Esophagus squamous epithelium (tissue), 5 donors: ENCODE data around the gene FTCD. TPM values are rescaled to one million over a fixed set of nuclear protein-coding genes. Genes with fewer than 3 reads are reported as not detected.
"Not testable (repeated sequence)": the region's sequence is repeated elsewhere in the genome, so short reads cannot be mapped to it uniquely, and the experiment has no call there.

Experiments used
- DNase-seq: peaks from one replicate; lab custom pipeline; 2025; lab: John Stamatoyannopoulos, UW
- H3K27ac ChIP-seq, 4 donors: fragments of 200-600 bp; sonication (generic); one replicate each; pipeline ENCODE4 v1.5.1; 2016 to 2019; ENCODE audit warnings: mild to moderate bottlenecking in 1 of 4
- H3K27me3 ChIP-seq, 4 donors: fragments of 200-600 bp; sonication (generic); 1 replicate in 3 of 4; 2 replicates in 1 of 4; pipeline versions ENCODE4 v1.5.1 to v1.6.0; 2017 to 2021; ENCODE audit warnings: antibody characterized with exemption in 1 of 4
- H3K36me3 ChIP-seq, 3 donors: fragments of 200-600 bp; sonication (generic); one replicate each; pipeline ENCODE4 v1.5.1; 2016 to 2019
- H3K4me1 ChIP-seq, 3 donors: fragments of 200-600 bp; sonication (generic); one replicate each; pipeline ENCODE4 v1.5.1; 2017 to 2019
- H3K4me3 ChIP-seq, 4 donors: fragments of 200-600 bp; sonication (generic); 1 replicate in 3 of 4; 2 replicates in 1 of 4; pipeline ENCODE4 v1.5.1; 2016 to 2019; ENCODE audit warnings: mild to moderate bottlenecking in 2 of 4, moderate library complexity in 1 of 4
- H3K9me3 ChIP-seq, 3 donors: fragments of 200-600 bp; sonication (generic); one replicate each; pipeline ENCODE4 v1.5.1; 2016 to 2019
- POLR2A ChIP-seq, 4 donors: fragments of 450-650 bp; IDR thresholded peaks; one replicate each; pipeline ENCODE4 v1.6.1; 2017; ENCODE audit warnings: antibody characterized with exemption in 4 of 4, mild to moderate bottlenecking in 4 of 4, moderate library complexity in 3 of 4
- WGBS, 2 donors: methylation state at CpG; one replicate each; pipeline ENCODE4 v1.1.5; 2018; 5-methylcytosine and 5-hydroxymethylcytosine counted together
- intact Hi-C: fragments of 100-400 bp; cut with DNase I; formaldehyde crosslinking; loops from one replicate; pipeline ENCODE4 v1.15.0; 2022
- total RNA-seq, 4 donors: library from RNA; depleted of rRNA; stranded (reverse); fragments of >200 nt; gene quantifications; one replicate each; pipeline ENCODE4 v1.1.0, GENCODE V29; 2016
- TF ChIP-seq, protein P1 (sequence below), 6 experiments: fragments of 450-650 bp in 4 of 6; fragments of 200-600 bp in 2 of 6; sonication (generic) in 2 of 6; IDR thresholded peaks; one replicate each; pipeline ENCODE4 v1.5.1; 2016 to 2019; ENCODE audit warnings: antibody characterized with exemption in 6 of 6, mild to moderate bottlenecking in 4 of 6, moderate library complexity in 4 of 6
- donor health status: DM: yes; HTN: yes; CAD: no.

Gene FTCD
- total RNA-seq, 4 donors from 2014 or later: not detected

DNA sequence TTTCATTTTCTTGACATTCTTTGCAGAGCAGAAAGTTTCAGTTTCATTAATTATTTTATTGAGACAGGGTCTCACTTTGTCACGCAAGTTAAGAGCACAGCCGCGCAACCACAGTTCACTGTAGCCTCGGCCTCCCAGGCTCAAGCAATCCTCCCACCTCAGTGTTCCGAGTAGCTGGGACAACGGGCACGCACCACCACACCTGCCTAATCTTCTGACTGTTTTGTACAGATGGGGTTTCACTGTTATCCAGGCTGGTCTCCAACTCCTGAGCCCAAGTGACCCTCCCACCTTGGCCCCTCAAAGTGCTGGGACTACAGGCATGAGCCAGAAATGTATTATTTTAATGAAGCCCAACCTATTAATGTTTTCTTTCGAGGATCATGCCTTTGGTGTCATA is 31.9 kb upstream of the FTCD start:
- Histone ChIP-seq H3K36me3 (peaks cover 0 to 33% (median 0%) of the 10 kb centered on the region in 3 donors), H3K27ac (peak overlapping the region in 1 of 4 donors; percentile 72), H3K4me1 (peaks cover 0 to 45% (median 15%) of the 10 kb centered on the region in 3 donors), H3K9me3 (no peaks in the 10 kb centered on the region), H3K4me3 (no peak overlapping the region), H3K27me3 (no peaks in the 10 kb centered on the region)
- WGBS, 2 donors: 90 to 91% methylated on average over 8 of the region's 8 CpGs
- intact Hi-C loops: no loop called here
- DNase-seq: no peak
- no peak for TF ChIP-seq POLR2A (IDR thresholded peaks at IDR 0.05)
- TF ChIP-seq, protein P1, sequence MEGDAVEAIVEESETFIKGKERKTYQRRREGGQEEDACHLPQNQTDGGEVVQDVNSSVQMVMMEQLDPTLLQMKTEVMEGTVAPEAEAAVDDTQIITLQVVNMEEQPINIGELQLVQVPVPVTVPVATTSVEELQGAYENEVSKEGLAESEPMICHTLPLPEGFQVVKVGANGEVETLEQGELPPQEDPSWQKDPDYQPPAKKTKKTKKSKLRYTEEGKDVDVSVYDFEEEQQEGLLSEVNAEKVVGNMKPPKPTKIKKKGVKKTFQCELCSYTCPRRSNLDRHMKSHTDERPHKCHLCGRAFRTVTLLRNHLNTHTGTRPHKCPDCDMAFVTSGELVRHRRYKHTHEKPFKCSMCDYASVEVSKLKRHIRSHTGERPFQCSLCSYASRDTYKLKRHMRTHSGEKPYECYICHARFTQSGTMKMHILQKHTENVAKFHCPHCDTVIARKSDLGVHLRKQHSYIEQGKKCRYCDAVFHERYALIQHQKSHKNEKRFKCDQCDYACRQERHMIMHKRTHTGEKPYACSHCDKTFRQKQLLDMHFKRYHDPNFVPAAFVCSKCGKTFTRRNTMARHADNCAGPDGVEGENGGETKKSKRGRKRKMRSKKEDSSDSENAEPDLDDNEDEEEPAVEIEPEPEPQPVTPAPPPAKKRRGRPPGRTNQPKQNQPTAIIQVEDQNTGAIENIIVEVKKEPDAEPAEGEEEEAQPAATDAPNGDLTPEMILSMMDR (IDR thresholded peaks at IDR 0.05): no peak

DNA sequence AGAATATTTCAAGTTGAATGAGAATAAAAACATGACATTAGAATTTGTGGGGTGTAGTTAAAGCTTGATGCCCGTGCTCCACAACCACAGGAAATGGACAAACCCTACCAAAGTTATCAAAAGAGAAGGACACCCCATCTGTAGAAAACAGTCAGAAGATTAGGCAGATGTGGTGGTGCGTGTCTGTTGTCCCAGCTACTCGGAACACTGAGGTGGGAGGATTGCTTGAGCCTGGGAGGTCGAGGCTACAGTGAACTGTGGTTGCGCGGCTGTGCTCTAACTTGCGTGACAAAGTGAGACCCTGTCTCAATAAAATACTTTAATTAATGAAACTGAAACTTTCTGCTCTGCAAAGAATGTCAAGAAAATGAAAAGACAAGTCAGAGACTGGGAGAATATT is 30.3 kb upstream of the FTCD start:
- peaks cover 0 to 34% (median 15%) of the 10 kb centered on the region in 3 donors for H3K4me1 ChIP-seq
- H3K4me3 ChIP-seq: no peak overlapping the region
- intact Hi-C loops: no loop called here
- no peaks in the 10 kb centered on the region for H3K9me3 ChIP-seq
- no peaks in the 10 kb centered on the region for H3K27me3 ChIP-seq
- DNase-seq: no peak
- 80 to 87% methylated on average over 7 of the region's 7 CpGs for WGBS, 2 donors
- H3K27ac ChIP-seq: peak overlapping the region in 2 of 4 donors; percentile 88
- H3K36me3 ChIP-seq: peaks cover 0 to 17% (median 0%) of the 10 kb centered on the region in 3 donors
- TF ChIP-seq, protein P1 (IDR thresholded peaks at IDR 0.05): no peak
- TF ChIP-seq POLR2A (IDR thresholded peaks at IDR 0.05): no peak

DNA sequence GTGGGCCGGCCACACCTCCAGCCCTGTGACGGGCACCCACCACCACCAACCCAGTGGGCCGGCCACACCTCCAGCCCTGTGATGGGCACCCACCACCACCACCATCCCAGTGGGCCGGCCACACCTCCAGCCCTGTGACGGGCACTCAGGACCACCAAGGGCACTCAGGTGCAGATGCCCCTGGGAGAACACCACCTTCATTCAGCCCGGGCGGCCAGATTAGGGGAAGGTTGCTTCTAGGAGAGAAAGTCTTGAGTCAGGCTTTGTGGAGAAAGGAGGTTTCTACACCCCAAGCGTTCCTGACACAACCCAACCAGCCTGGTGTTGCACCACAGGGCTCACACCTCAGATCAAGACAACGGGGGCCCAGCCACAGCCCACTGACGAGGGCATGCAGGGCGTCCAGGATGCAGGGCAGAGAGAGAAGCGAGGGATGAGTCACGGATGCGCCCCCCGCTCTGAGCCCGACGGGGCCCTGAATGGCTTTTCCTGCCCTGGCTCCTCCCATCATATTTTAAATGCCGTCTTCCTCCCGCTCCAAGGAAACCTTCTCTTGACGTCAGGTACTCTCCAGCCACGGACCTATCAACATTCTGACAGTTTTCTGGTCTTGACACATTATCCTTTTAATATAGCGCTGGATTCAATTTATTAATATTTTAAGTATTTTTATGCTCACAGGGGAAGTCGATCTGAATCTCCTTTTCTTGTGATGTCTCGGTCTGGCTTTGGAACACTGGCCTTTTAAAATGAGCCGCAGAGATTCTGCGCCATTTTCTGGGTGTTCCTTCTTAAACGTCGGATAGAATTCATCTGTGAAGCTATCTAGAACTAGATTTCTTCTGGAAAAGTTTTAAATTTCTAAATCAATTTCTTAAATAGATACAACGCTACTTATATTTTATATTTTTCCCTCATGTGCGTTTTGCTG is 29.5 kb upstream of the FTCD start:
- intact Hi-C loops: no loop called here
- peaks cover 0 to 9% (median 0%) of the 10 kb centered on the region in 3 donors for H3K36me3 ChIP-seq
- H3K27me3 ChIP-seq: no peaks in the 10 kb centered on the region
- H3K9me3 ChIP-seq: no peaks in the 10 kb centered on the region
- H3K4me3 ChIP-seq: peak overlapping the region; percentile 44 to 81 (median 56)
- DNase-seq: peak; percentile 72
- H3K27ac ChIP-seq: peak overlapping the region; percentile 70 to 88 (median 86)
- TF ChIP-seq POLR2A (IDR thresholded peaks at IDR 0.05): no peak
- TF ChIP-seq, protein P1 (IDR thresholded peaks at IDR 0.05): no peak
- peaks cover 0 to 25% (median 15%) of the 10 kb centered on the region in 3 donors for H3K4me1 ChIP-seq
- 15 to 37% methylated on average over 21 to 22 of the region's 30 CpGs for WGBS, 2 donors

DNA sequence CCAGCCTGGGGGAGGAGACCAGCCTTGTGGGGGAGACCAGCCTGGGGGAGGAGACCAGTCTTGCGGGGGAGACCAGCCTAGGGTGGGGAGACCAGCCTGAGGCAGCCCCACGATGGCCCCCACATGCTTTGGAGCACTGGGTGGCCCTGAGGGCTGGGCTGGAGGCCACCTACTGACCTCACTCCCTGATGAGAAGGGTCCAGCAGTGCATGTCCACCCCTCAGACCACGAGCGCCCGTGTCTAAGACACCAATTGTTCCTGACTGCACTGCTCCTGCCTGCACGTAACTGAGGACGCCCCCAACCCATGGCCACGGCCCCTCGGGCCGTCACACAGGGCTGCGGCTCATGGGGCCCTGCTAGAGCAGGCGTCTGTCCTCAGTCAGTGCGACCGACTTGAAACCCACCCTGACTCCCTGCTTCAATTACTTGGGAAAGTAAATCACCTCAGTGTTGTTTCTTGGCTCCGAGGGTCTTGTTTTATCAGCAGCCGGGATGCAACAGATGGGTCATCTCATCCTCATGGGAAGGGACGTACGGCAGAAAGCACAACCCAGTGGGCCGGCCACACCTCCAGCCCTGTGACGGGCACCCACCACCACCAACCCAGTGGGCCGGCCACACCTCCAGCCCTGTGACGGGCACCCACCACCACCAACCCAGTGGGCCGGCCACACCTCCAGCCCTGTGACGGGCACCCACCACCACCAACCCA is 28.7 kb upstream of the FTCD start, which contains the start of gene SPATC1L:
Gene SPATC1L (minus strand): TSS at position 550 of the 715 bp plus-strand sequence. CDS start 1,643 bp downstream, outside the sequence.
- peaks cover 0 to 17% (median 9%) of the 10 kb centered on the region in 3 donors for H3K4me1 ChIP-seq
- intact Hi-C loops: no loop called here
- H3K4me3 ChIP-seq: peak within 1 kb of the TSS; percentile 44 to 81 (median 63)
- peaks cover 0 to under 1% (median 0%) of the 10 kb centered on the region in 3 donors for H3K36me3 ChIP-seq
- H3K27me3 ChIP-seq: no peaks in the 10 kb centered on the region
- 0 to 10% methylated on average over 1 to 6 of the region's 24 CpGs for WGBS, 2 donors
- peak within 1 kb of the TSS; percentile 70 to 88 (median 86) for H3K27ac ChIP-seq
- TF ChIP-seq, protein P1 (IDR thresholded peaks at IDR 0.05): no peak
- no peak for TF ChIP-seq POLR2A (IDR thresholded peaks at IDR 0.05)
- no peaks in the 10 kb centered on the region for H3K9me3 ChIP-seq
- DNase-seq: no peak

DNA sequence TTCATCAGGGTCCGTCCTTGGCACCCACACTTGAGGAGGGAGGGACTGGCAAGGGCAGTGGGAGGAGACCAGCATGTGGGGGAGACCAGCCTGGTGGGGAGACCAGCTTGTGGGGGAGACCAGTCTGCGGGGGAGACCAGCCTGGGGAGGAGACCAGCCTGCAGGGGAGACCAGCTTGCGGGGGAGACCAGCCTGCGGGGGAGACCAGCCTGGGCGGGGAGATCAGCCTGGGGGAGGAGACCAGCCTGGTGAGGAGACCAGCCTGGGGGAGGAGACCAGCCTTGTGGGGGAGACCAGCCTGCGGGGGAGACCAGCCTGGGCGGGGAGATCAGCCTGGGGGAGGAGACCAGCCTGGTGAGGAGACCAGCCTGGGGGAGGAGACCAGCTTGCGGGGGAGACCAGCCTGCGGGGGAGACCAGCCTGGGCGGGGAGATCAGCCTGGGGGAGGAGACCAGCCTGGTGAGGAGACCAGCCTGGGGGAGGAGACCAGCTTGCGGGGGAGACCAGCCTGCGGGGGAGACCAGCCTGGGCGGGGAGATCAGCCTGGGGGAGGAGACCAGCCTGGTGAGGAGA is 28.0 kb upstream of the FTCD start:
- WGBS, 2 donors: 60% methylated on average over 1 of the region's 13 CpGs; no CpG with 5 or more reads in 1 of the 2 donors
- H3K4me1 ChIP-seq: peaks cover 0 to 11% (median 3%) of the 10 kb centered on the region in 3 donors
- H3K4me3 ChIP-seq: peak overlapping the region in 3 of 4 donors; percentile 41 to 81 (median 73)
- intact Hi-C loops, H3K36me3 ChIP-seq, H3K9me3 ChIP-seq, H3K27me3 ChIP-seq, DNase-seq: not testable (repeated sequence)
- H3K27ac ChIP-seq: peak overlapping the region in 2 of 4 donors; percentile 59 to 69
